ENCODE data around the gene HLA-DMB. TPM values are rescaled to one million over a fixed set of nuclear protein-coding genes. Genes with fewer than 3 reads are reported as not detected.

Gene HLA-DMB
- total RNA-seq = 1 to 10 TPM; 4.3 to 8.1 (median 5.6) TPM

GRCh38 chr6:32940656-32941213 is at the start of gene HLA-DMB:
TSS of gene HLA-DMB (minus strand) at chr6:32941028. CDS start at chr6:32940807, 221 bp downstream.
- Histone ChIP-seq H3K4me3 (peak within 1 kb of the TSS; percentile 28 to 59 (median 54)), H3K27ac (peak within 1 kb of the TSS; percentile 36 to 81 (median 68)), H3K4me1 (peaks cover 0 to 13% of the 10 kb centered on the region in 2 donors), H3K9me3 (no peaks in the 10 kb centered on the region), H3K27me3 (no peaks in the 10 kb centered on the region), H3K36me3 (no peaks in the 10 kb centered on the region)
- DNase-seq (peak; percentile 46 to 70), ATAC-seq (peak; percentile 99 to 100)
- in situ Hi-C loops (cut with MboI; ENCODE audit: low sequenced_read_pairs in 4 of 4) (no loop called here), intact Hi-C loops (cut with DNase I; ENCODE audit: low total_unique reads) (no loop called here)
- TF ChIP-seq POLR2A (IDR thresholded peaks at IDR 0.05) (peak in 1 of 2 donors; percentile 17), CTCF (IDR thresholded peaks at IDR 0.05 in 4 of 5, conservative IDR thresholded peaks at IDR 0.05 in 1 of 5) (no peak)

GRCh38 chr6:32989368-32989767 is 48.5 kb upstream of the HLA-DMB start:
- in situ Hi-C loops (cut with MboI; ENCODE audit: low sequenced_read_pairs in 4 of 4) (loop anchor here (5.0 to 25.0 kb wide), 5 partner anchors 52 to 105 kb away; no protein-coding TSS in a partner anchor), intact Hi-C loops (cut with DNase I; ENCODE audit: low total_unique reads) (no loop called here)
- Histone ChIP-seq H3K27me3 (no peaks in the 10 kb centered on the region), H3K9me3 (no peaks in the 10 kb centered on the region), H3K27ac (no peak overlapping the region), H3K4me1 (peaks cover 0 to 3% of the 10 kb centered on the region in 2 donors), H3K4me3 (no peak overlapping the region), H3K36me3 (no peaks in the 10 kb centered on the region)
- DNase-seq (no peak), ATAC-seq (no peak)
- TF ChIP-seq POLR2A (IDR thresholded peaks at IDR 0.05) (no peak), CTCF (IDR thresholded peaks at IDR 0.05 in 4 of 5, conservative IDR thresholded peaks at IDR 0.05 in 1 of 5) (no peak)

GRCh38 chr6:32984622-32985389 is 44.0 kb upstream of the HLA-DMB start:
- TF ChIP-seq CTCF (IDR thresholded peaks at IDR 0.05 in 4 of 5, conservative IDR thresholded peaks at IDR 0.05 in 1 of 5) = peak; percentile 86 to 94 (median 92)
- no peak for TF ChIP-seq POLR2A (IDR thresholded peaks at IDR 0.05)
- in situ Hi-C loops (cut with MboI; ENCODE audit: low sequenced_read_pairs in 4 of 4) = loop anchor here (5.0 to 25.0 kb wide), 5 partner anchors 48 to 100 kb away; no protein-coding TSS in a partner anchor
- no peak overlapping the region for H3K4me3 ChIP-seq

DNA sequence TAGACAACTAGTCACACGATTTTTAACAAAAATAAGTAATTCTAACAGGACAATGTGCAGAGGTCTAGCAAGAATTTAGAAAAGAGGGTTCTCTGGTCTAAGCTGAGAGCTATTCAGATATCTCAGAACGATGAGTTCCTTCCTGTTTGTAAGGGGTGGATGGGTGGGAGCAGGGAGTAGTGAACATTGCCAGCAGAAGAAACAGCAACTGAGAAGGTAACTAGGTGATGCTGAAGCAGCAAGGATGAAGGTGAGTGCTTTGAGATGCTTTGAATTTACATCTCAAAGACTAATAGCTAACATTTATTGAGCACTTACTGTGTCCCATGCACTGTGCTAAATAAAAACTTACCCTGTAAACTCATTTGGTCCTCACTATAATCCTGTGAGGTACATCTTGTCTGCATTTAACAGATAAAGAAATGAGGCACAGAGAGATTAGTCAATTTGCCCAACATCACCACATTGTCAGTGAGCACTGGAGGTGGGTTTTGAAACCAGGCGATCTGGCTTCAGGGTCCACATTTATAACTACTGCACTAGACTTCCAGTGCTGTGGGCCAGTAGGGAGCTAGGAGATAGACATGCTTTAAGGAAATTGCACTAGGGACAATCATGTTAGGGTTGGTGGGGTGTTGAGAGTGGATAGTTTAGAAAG is 43.3 kb upstream of the HLA-DMB start:
- no peak for TF ChIP-seq CTCF (IDR thresholded peaks at IDR 0.05 in 4 of 5, conservative IDR thresholded peaks at IDR 0.05 in 1 of 5)
- no peak for TF ChIP-seq POLR2A (IDR thresholded peaks at IDR 0.05)
- intact Hi-C loops (cut with DNase I; ENCODE audit: low total_unique reads) (loop anchor here (1.0 to 2.0 kb wide), 3 partner anchors 31 to 89 kb away; partner anchors contain the start of gene HLA-DMA), in situ Hi-C loops (cut with MboI; ENCODE audit: low sequenced_read_pairs in 4 of 4) (loop anchor here in 2 of 4 donors (10.0 to 25.0 kb wide), 2 partner anchors 97 to 99 kb away; no protein-coding TSS in a partner anchor)
- ATAC-seq (peak; percentile 25), DNase-seq (no peak)
- peak overlapping the region in 3 of 4 donors; percentile 42 to 59 (median 45) for H3K27ac ChIP-seq
- peaks cover 26 to 29% of the 10 kb centered on the region in 2 donors for H3K4me1 ChIP-seq
- no peaks in the 10 kb centered on the region for H3K9me3 ChIP-seq
- H3K4me3 ChIP-seq = no peak overlapping the region
- H3K36me3 ChIP-seq = peaks cover 5 to 32% of the 10 kb centered on the region in 2 donors
- H3K27me3 ChIP-seq = no peaks in the 10 kb centered on the region

More at GRCh38 chr6:32984622-32985389, 44.0 kb upstream of the HLA-DMB start:
- Histone ChIP-seq H3K9me3 (no peaks in the 10 kb centered on the region), H3K27ac (peak overlapping the region in 2 of 4 donors; percentile 45 to 59), H3K27me3 (no peaks in the 10 kb centered on the region), H3K4me1 (peaks cover 23 to 29% of the 10 kb centered on the region in 2 donors), H3K36me3 (peaks cover 3 to 25% of the 10 kb centered on the region in 2 donors)
- intact Hi-C loops (cut with DNase I; ENCODE audit: low total_unique reads) = loop anchor here (1.0 to 2.0 kb wide), 4 partner anchors 32 to 100 kb away; partner anchors contain the start of gene HLA-DMA
- ATAC-seq (peak; percentile 92 to 93), DNase-seq (peak; percentile 84 to 89)
